ENCODE data around the gene WFIKKN2.

The WFIKKN2 gene

DNA sequence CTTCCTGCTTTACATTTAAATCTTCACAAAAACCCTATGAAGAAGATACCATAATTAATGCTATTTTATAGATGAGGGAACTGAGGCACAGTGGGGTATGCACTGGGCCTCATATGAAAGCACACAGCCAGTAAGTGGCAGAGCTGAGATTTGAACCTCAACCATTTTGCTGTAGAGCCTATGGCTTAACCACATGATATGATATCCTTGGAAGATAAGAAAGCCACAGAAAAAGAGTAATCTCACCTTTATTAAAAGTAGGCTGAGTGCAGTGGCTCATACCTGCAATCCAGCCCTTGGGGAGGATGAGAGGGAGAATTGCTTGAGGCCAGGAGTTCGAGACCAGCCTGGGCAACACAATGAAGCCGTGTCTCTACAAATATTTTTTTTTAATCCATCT is 45.8 kb downstream of the WFIKKN2 start:
- no peak for DNase-seq

DNA sequence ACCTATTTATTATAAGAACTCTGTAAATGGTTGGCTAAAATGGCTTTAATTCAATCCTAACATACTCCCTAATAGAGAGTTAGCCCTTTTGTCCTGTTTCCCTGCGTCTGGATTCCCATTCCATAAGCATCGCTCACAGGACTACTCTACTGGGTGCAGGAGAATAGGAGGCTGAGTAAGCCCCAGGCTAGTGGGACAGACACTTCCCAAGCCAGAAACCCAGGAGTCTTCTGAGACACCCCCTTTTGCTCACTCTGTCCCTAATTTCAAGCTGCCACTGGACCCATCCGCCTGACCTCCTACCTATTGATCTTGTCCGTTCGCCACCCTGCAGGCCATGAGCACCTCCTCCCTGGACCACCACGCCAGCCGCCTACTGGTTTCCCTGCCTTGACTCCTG is 47.5 kb downstream of the WFIKKN2 start:
- DNase-seq, result no peak

DNA sequence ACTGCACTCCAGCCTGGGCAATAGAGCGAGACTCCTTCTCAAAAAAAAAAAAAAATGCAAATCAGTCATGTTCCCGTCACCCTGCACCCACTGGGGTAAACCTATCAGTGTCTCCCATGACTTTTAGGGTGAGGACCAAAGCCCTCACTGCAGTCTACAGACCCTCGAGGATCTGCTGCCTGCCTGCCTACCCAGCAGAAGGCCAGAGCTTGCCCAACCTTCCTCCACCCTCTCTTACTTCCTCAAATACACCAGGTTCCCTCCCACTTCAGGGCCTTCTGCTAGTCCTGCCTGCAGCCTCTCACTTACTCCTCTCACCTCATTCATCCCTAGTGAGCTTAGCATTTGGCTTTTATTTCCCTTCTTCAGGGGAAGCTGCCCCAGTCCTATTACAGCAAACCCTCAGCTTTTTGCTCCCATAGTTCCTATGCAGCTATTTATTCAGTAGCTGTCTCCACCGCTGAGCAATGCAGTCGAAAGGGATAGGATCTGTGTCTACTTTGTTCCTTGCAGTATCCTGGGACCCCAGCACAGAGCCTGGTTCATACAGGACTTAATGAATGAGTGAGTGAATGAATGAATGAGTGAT is 48.6 kb downstream of the WFIKKN2 start:
- DNase-seq, result no peak

DNA sequence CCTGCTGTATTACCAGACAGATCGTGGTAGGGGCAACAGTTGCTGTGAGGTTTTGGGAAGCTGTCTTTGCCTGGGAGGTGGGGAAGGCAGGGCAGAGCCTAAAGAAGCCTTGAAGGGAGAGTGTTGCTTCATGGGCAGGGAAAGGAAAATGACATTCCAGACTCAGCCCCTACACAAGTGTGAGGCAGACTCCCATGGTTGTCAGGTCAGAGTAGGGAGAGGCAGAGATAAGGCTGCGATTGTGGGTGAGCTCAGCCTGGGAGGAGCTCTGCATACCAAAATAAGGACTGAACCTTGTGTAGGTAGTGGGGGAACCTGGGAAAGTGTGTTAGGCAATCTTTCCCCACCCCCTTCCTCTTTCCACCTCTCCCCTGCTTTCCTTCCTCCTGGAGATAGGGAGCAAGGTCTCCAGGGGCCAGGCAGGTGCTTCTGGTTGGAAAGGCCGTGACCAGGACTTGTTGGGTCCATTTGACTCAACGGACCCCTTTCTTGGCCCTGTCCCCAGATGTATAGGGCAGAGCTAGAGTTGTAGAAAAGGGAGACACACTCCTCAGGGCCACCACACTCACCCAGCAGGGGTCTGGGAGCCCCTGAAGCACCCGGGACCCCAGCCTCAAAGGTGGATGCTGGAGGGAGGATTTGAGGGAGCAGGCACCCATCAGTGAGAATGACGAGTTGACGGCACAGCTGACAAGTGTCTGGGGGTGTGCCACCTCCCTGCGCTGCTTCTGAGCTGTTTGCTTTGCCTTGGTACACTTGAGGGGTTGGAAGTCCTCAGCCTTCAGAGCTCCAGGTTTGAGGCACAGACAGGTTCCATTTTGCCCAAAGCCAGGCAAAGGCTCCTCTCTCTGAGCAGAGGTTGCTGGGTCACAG is 49.3 kb downstream of the WFIKKN2 start:
- DNase-seq, result no peak

DNA sequence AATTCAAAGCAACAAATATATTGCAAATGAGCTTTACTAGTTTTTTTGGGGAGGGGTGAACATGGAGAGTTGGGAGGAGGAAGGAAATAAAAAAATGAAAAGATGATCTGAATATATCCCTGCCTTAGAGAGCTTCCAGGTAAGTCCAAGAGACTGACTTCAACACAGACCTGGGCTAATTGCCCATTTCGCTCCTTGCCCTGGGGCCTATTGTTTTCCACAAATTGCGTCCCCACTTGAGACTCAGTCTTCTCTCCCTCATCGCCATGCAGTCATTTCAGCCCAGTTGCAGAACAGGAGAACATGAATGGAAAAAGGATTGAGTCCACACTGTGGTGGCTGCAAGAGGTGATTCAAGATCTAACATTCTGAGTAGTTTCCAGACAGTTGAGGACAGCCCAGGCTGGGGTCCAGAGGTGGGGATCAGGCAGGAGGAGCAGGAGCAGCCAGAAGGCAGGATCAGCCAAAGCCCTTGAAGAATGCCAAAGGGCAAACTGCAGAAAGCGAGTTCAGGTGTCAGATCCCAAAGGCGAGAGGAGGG is 52.4 kb downstream of the WFIKKN2 start:
- no peak for DNase-seq

DNA sequence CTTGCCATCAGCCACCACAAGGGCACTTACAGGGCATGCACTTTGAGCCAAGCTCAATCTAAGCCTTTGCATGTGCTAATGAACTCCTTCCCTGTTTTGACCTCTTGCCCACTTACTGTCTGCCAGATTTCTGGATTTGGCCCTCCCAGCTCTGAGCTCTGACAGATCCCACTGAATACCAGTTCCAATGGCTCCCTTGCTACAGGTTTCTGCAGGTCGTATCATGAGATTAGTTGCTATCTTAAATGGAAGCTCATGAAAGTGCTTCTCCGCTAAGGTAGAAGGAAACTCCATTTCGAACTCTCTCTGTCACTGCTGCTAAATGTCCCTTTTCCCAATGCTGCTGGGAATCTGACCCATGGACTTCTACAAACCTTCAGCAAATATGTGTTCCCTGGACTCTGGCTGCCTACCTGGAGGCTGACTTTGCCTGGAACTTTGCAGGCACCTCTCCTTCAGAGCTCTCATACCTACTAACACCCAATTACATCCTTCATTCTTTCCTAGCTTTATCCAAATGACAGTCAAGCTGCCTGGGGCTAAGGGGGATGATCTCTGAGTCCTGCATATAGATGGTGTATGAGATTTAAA is 54.2 kb downstream of the WFIKKN2 start:
- no peak for DNase-seq

DNA sequence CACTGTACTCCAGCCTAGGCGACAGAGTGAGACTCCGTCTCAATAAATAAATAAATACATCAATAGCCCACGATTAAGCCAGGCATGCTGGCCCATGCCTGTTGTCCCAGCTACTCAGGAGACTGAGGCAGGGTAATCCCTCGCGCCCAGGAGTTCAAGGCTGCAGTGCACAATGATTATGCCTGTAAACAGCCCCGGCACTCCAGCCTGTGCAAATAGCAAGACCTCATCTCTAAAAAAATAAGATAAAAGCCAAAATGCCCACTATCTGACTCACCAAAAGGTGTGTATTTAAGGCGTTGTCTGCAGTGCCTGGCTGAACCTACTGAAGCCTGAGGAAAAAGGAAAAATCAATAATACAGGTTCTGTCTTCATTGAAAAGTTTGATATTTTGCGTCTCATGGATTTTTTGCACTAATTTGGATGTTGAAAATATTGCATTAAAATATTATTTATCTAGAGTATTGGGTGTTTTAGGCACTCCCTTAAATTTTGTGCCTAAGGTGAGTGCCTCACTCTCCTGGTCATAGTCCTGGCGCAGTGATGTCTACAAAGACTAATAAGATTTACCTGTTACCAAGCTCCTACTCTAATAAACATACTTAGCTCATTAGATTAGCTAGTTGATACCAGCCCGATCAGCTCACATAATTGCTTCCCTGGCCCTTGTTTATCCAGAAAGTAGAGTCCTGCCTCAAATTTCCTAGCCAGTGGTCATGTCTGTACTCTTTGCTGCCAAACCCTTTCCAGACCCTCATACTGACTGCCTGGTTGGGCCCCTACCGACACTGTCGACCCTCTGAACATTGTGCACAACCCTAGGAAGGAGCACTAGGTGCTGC is 55.5 kb downstream of the WFIKKN2 start:
- no peak for DNase-seq

DNA sequence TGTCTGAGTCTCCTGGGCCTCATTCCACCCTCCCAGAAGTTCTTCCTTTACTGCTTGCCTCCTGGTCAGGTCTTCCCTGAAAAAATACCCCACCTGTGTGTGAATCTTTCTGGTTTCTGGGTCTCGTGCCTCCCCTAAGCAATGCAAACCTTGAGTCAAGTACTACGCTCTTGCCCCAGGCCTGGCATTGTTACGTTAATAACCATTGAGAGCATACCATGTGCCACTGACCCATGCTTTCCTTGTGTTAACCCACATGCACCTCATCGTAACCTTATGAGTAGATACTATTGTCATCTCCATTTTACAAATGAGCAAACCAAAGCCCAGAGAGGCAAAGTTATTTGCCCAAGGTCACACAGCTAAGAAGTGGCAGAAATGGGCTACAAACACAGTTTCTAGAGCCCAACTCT is 56.2 kb downstream of the WFIKKN2 start:
- no peak for DNase-seq
